Measurements from ENCODE around the gene NACAD.
"Not testable (repeated sequence)": the region's sequence is repeated elsewhere in the genome, so short reads cannot be mapped to it uniquely, and the experiment has no call there.

Gene NACAD

GRCh38 chr7:45116048-45116447 is 27.3 kb upstream of the NACAD start:
- DNase-seq = no peak

- DNase-seq = no peak
Observed at GRCh38 chr7:45114926-45115325, 26.2 kb upstream of the NACAD start.

GRCh38 chr7:45114257-45114656 is 25.5 kb upstream of the NACAD start:
- not testable (repeated sequence) for DNase-seq

GRCh38 chr7:45112648-45113047 is 23.9 kb upstream of the NACAD start:
- DNase-seq = no peak

- peak; percentile 99 for DNase-seq
Observed at GRCh38 chr7:45111298-45112223, 22.8 kb upstream of the NACAD start, which contains the start of gene TBRG4. TBRG4 (minus strand) TSS chr7:45111697; CDS start chr7:45109237, 2,460 bp downstream.

- no peak for DNase-seq
Observed at GRCh38 chr7:45108863-45109262, 20.1 kb upstream of the NACAD start.

GRCh38 chr7:45107356-45107755 is 18.6 kb upstream of the NACAD start:
- DNase-seq = no peak

GRCh38 chr7:45106820-45107219 is 18.1 kb upstream of the NACAD start:
- no peak for DNase-seq

GRCh38 chr7:45105588-45106188 is 16.9 kb upstream of the NACAD start:
- DNase-seq = no peak

- no peak for DNase-seq
Observed at GRCh38 chr7:45104844-45105587, 16.2 kb upstream of the NACAD start.

- no peak for DNase-seq
Observed at GRCh38 chr7:45103958-45104843, 15.4 kb upstream of the NACAD start.

- no peak for DNase-seq
Observed at GRCh38 chr7:45102785-45103712, 14.3 kb upstream of the NACAD start.

- no peak for DNase-seq
Observed at GRCh38 chr7:45101748-45102147, 13.0 kb upstream of the NACAD start.

- no peak for DNase-seq
Observed at GRCh38 chr7:45100761-45101480, 12.2 kb upstream of the NACAD start.

GRCh38 chr7:45099891-45100760 is 11.4 kb upstream of the NACAD start:
- no peak for DNase-seq

GRCh38 chr7:45098983-45099839 is 10.4 kb upstream of the NACAD start:
- no peak for DNase-seq

GRCh38 chr7:45092931-45093235 is 4.1 kb upstream of the NACAD start:
- DNase-seq = no peak

- no peak for DNase-seq
Observed at GRCh38 chr7:45092100-45092930, 3.5 kb upstream of the NACAD start.

Data from DMS79 treated with DMSO at 0.1 percent for 48 hours (cell line).